ENCODE data around the gene FAM83G.

FAM83G gene

DNA sequence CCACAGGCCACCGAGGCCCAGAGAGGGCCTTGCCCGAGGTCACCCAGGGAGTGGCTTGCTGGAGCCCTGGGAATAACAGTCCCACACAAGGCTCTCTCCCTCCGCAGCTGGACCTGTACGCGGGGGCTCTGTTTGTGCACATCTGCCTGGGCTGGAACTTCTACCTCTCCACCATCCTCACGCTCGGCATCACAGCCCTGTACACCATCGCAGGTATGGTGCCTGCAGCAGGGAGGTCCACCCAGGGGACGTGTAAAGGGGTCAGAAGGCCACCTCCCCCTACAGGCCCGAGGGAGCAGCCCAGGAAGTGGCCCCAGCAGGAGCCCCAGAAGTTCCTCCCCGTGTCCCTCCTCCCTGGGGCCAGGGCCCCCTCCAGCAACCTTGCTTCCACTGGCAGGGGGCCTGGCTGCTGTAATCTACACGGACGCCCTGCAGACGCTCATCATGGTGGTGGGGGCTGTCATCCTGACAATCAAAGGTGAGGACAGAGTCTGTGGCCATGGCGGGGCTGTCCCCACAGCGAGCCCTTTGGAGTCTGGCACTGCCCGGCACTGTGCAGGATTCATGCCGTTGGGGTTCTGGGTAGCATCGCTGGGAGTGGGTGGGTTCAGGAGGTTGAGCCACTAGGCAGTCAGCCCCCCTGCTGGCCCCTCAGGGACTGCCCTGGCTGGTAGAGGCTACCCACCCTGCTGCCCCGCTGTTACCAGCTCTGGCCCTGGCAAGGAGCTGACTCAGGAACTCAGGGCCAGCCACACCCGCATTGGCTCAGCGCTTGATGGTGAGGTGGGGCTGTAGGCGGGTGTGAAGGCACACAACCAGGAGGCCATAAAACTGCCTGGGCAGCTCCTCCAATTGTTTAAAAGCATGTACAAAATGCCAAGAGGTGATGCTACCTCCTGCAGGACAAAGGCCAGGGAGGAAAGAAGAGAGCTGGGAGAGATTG, 35.3 kb downstream of the FAM83G start:
- no peak for DNase-seq (ENCODE audit: low read depth)
- TF ChIP-seq, protein P1, sequence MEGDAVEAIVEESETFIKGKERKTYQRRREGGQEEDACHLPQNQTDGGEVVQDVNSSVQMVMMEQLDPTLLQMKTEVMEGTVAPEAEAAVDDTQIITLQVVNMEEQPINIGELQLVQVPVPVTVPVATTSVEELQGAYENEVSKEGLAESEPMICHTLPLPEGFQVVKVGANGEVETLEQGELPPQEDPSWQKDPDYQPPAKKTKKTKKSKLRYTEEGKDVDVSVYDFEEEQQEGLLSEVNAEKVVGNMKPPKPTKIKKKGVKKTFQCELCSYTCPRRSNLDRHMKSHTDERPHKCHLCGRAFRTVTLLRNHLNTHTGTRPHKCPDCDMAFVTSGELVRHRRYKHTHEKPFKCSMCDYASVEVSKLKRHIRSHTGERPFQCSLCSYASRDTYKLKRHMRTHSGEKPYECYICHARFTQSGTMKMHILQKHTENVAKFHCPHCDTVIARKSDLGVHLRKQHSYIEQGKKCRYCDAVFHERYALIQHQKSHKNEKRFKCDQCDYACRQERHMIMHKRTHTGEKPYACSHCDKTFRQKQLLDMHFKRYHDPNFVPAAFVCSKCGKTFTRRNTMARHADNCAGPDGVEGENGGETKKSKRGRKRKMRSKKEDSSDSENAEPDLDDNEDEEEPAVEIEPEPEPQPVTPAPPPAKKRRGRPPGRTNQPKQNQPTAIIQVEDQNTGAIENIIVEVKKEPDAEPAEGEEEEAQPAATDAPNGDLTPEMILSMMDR (IDR thresholded peaks at IDR 0.05; ENCODE audit: low read depth, low read length, missing control alignments) = no peak
- H3K4me3 ChIP-seq (ENCODE audit: low read depth, low read length) = no peak overlapping the region
- in situ Hi-C loops (cut with HindIII; ENCODE audit: low sequenced_read_pairs) = no loop called here

GRCh38 chr17:18968345-18968744, 36.2 kb downstream of the FAM83G start:
- TF ChIP-seq, protein P1 (IDR thresholded peaks at IDR 0.05; ENCODE audit: low read depth, low read length, missing control alignments) = no peak
- in situ Hi-C loops (cut with HindIII; ENCODE audit: low sequenced_read_pairs) = no loop called here
- H3K4me3 ChIP-seq (ENCODE audit: low read depth, low read length) = no peak overlapping the region
- DNase-seq (ENCODE audit: low read depth) = no peak

- no peak for DNase-seq (ENCODE audit: low read depth)
- TF ChIP-seq, protein P1 (IDR thresholded peaks at IDR 0.05; ENCODE audit: low read depth, low read length, missing control alignments) = no peak
- H3K4me3 ChIP-seq (ENCODE audit: low read depth, low read length) = no peak overlapping the region
- in situ Hi-C loops (cut with HindIII; ENCODE audit: low sequenced_read_pairs) = no loop called here
Observed at GRCh38 chr17:18967916-18968315, 36.6 kb downstream of the FAM83G start.

- in situ Hi-C loops (cut with HindIII; ENCODE audit: low sequenced_read_pairs) = no loop called here
- TF ChIP-seq, protein P1 (IDR thresholded peaks at IDR 0.05; ENCODE audit: low read depth, low read length, missing control alignments) = no peak
Observed at GRCh38 chr17:18966831-18967624, 37.5 kb downstream of the FAM83G start.

GRCh38 chr17:18965530-18966236, 38.9 kb downstream of the FAM83G start:
- H3K4me3 ChIP-seq (ENCODE audit: low read depth, low read length) = no peak overlapping the region
- in situ Hi-C loops (cut with HindIII; ENCODE audit: low sequenced_read_pairs) = no loop called here
- TF ChIP-seq, protein P1 (IDR thresholded peaks at IDR 0.05; ENCODE audit: low read depth, low read length, missing control alignments) = no peak
- no peak for DNase-seq (ENCODE audit: low read depth)

More at GRCh38 chr17:18966831-18967624, 37.5 kb downstream of the FAM83G start:
- no peak overlapping the region for H3K4me3 ChIP-seq (ENCODE audit: low read depth, low read length)
- DNase-seq (ENCODE audit: low read depth) = peak; percentile 18

GRCh38 chr17:18964550-18964949, 40.0 kb downstream of the FAM83G start:
- no peak overlapping the region for H3K4me3 ChIP-seq (ENCODE audit: low read depth, low read length)
- in situ Hi-C loops (cut with HindIII; ENCODE audit: low sequenced_read_pairs) = no loop called here
- no peak for DNase-seq (ENCODE audit: low read depth)
- TF ChIP-seq, protein P1 (IDR thresholded peaks at IDR 0.05; ENCODE audit: low read depth, low read length, missing control alignments) = no peak
